Mucosa of rectum (tissue), 2 donors: ENCODE data around the gene DOCK10.

Experiments used
- H3K27ac ChIP-seq, 2 donors: one replicate each; pipeline ENCODE4 v1.7.0; 2013; ENCODE audit warnings: inconsistent platforms in 2 of 2, low read depth in 2 of 2, low read length in 2 of 2
- H3K27me3 ChIP-seq, 2 donors: one replicate each; pipeline ENCODE4 v1.7.0; 2013; ENCODE audit warnings: low read length in 2 of 2; ENCODE audit not compliant: control insufficient read depth in 2 of 2, insufficient read depth in 2 of 2
- H3K36me3 ChIP-seq, 2 donors: one replicate each; pipeline ENCODE4 v1.7.0; 2013; ENCODE audit warnings: low read length in 2 of 2; ENCODE audit not compliant: control insufficient read depth in 2 of 2, insufficient read depth in 2 of 2
- H3K4me1 ChIP-seq, 2 donors: one replicate each; pipeline ENCODE4 v1.7.0; 2013; ENCODE audit warnings: low read length in 2 of 2, mild to moderate bottlenecking in 1 of 2; ENCODE audit not compliant: control insufficient read depth in 2 of 2, insufficient read depth in 2 of 2
- H3K4me3 ChIP-seq, 2 donors: one replicate each; pipeline ENCODE4 v1.7.0; 2013; ENCODE audit warnings: low read length in 2 of 2
- H3K9ac ChIP-seq, 2 donors: one replicate each; pipeline ENCODE4 v1.7.0; 2013; ENCODE audit warnings: low read length in 2 of 2, low read depth in 1 of 2, mild to moderate bottlenecking in 1 of 2
- H3K9me3 ChIP-seq, 2 donors: one replicate each; pipeline ENCODE4 v1.7.0; 2013; ENCODE audit warnings: low read length in 2 of 2; ENCODE audit not compliant: control insufficient read depth in 2 of 2
- donor health status: healthy.
- donor health status: Normal muscosa, but diverticular disease.

Gene DOCK10

GRCh38 chr2:225072444-225072843, 30.2 kb upstream of the DOCK10 start:
- H3K9me3 ChIP-seq = no peaks in the 10 kb centered on the region
- H3K27ac ChIP-seq = no peak overlapping the region
- no peak overlapping the region for H3K9ac ChIP-seq
- H3K4me1 ChIP-seq = no peaks in the 10 kb centered on the region
- no peak overlapping the region for H3K4me3 ChIP-seq
- no peaks in the 10 kb centered on the region for H3K27me3 ChIP-seq
- H3K36me3 ChIP-seq = no peaks in the 10 kb centered on the region

- Histone ChIP-seq H3K27me3 (no peaks in the 10 kb centered on the region), H3K4me1 (no peaks in the 10 kb centered on the region), H3K27ac (no peak overlapping the region), H3K4me3 (no peak overlapping the region), H3K36me3 (no peaks in the 10 kb centered on the region), H3K9ac (no peak overlapping the region), H3K9me3 (no peaks in the 10 kb centered on the region)
These were observed 28.5 kb upstream of the DOCK10 start for GRCh38 chr2:225070811-225071210.

- H3K9ac ChIP-seq = no peak overlapping the region
- no peak overlapping the region for H3K27ac ChIP-seq
- H3K36me3 ChIP-seq = no peaks in the 10 kb centered on the region
- H3K9me3 ChIP-seq = no peaks in the 10 kb centered on the region
- H3K27me3 ChIP-seq = no peaks in the 10 kb centered on the region
- no peak overlapping the region for H3K4me3 ChIP-seq
- no peaks in the 10 kb centered on the region for H3K4me1 ChIP-seq
These were observed 27.7 kb upstream of the DOCK10 start for GRCh38 chr2:225069966-225070365.

GRCh38 chr2:225069477-225069876, 27.2 kb upstream of the DOCK10 start:
- Histone ChIP-seq H3K9ac (no peak overlapping the region), H3K27me3 (no peaks in the 10 kb centered on the region), H3K4me1 (no peaks in the 10 kb centered on the region), H3K36me3 (no peaks in the 10 kb centered on the region), H3K9me3 (no peaks in the 10 kb centered on the region), H3K4me3 (no peak overlapping the region), H3K27ac (no peak overlapping the region)

- no peaks in the 10 kb centered on the region for H3K4me1 ChIP-seq
- H3K27me3 ChIP-seq = no peaks in the 10 kb centered on the region
These were observed 23.6 kb upstream of the DOCK10 start for GRCh38 chr2:225065882-225066281.

GRCh38 chr2:225064928-225065327, 22.7 kb upstream of the DOCK10 start:
- H3K9ac ChIP-seq = no peak overlapping the region
- no peaks in the 10 kb centered on the region for H3K36me3 ChIP-seq
- H3K27me3 ChIP-seq = no peaks in the 10 kb centered on the region
- no peak overlapping the region for H3K27ac ChIP-seq
- H3K4me1 ChIP-seq = no peaks in the 10 kb centered on the region
- H3K9me3 ChIP-seq = no peaks in the 10 kb centered on the region
- H3K4me3 ChIP-seq = no peak overlapping the region

More at GRCh38 chr2:225065882-225066281, 23.6 kb upstream of the DOCK10 start:
- Histone ChIP-seq H3K36me3 (no peaks in the 10 kb centered on the region), H3K9me3 (no peaks in the 10 kb centered on the region), H3K9ac (no peak overlapping the region), H3K4me3 (no peak overlapping the region), H3K27ac (no peak overlapping the region)

- no peak overlapping the region for H3K27ac ChIP-seq
These were observed 22.1 kb upstream of the DOCK10 start for GRCh38 chr2:225064362-225064761.

GRCh38 chr2:225056330-225057073, 14.2 kb upstream of the DOCK10 start:
- H3K27me3 ChIP-seq = no peaks in the 10 kb centered on the region
- no peaks in the 10 kb centered on the region for H3K9me3 ChIP-seq
- no peak overlapping the region for H3K4me3 ChIP-seq
- H3K9ac ChIP-seq = no peak overlapping the region
- H3K4me1 ChIP-seq = no peaks in the 10 kb centered on the region
- H3K27ac ChIP-seq = no peak overlapping the region
- no peaks in the 10 kb centered on the region for H3K36me3 ChIP-seq

More at GRCh38 chr2:225064362-225064761, 22.1 kb upstream of the DOCK10 start:
- Histone ChIP-seq H3K27me3 (no peaks in the 10 kb centered on the region), H3K4me1 (no peaks in the 10 kb centered on the region), H3K9ac (no peak overlapping the region), H3K9me3 (no peaks in the 10 kb centered on the region), H3K4me3 (no peak overlapping the region), H3K36me3 (no peaks in the 10 kb centered on the region)

- H3K9ac ChIP-seq = no peak overlapping the region
- H3K27ac ChIP-seq = no peak overlapping the region
- no peak overlapping the region for H3K4me3 ChIP-seq
- no peaks in the 10 kb centered on the region for H3K4me1 ChIP-seq
- no peaks in the 10 kb centered on the region for H3K9me3 ChIP-seq
- no peaks in the 10 kb centered on the region for H3K36me3 ChIP-seq
- H3K27me3 ChIP-seq = no peaks in the 10 kb centered on the region
These were observed 13.4 kb upstream of the DOCK10 start for GRCh38 chr2:225055714-225056113.

- Histone ChIP-seq H3K9ac (no peak overlapping the region), H3K27me3 (no peaks in the 10 kb centered on the region), H3K36me3 (no peaks in the 10 kb centered on the region), H3K4me3 (no peak overlapping the region), H3K4me1 (no peaks in the 10 kb centered on the region), H3K9me3 (no peaks in the 10 kb centered on the region), H3K27ac (no peak overlapping the region)
These were observed 10.4 kb upstream of the DOCK10 start for GRCh38 chr2:225052703-225053102.
